GM21526 (cell line): ENCODE measurements around the gene GAPVD1.
"Not testable (repeated sequence)": the region's sequence is repeated elsewhere in the genome, so short reads cannot be mapped to it uniquely, and the experiment has no call there.

Experiments
- ATAC-seq: cut with Tn5 transposase; IDR thresholded peaks from one replicate; pipeline ENCODE4 v1.9.1; 2021; ENCODE audit warnings: moderate library complexity; ENCODE audit not compliant: unreplicated experiment, low FRiP score

GAPVD1 gene

DNA sequence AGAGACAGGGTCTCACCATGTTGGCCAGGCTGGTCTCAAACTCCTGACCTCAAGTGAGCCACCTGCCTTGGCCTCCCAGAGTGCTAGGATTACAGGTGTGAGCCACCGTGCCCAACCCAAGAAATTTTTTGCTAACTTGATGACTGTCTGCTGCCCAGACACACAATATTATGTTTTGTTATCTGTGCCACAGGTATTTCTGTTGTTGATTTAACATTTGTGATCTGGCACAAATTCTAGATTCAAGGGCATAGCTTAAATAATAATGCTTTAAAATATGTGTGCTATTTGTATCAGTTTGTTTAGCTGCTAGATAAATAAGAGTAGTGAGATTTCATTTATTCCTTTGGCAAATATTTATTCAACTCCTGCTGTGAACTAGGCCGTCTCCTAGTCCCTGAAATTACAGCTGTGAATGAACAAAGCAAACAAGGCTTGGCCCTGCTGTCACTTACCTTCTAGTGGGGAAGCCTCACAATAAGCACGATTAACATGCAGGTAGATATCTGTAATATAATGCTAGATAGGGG, 35.3 kb downstream of the GAPVD1 start:
- ATAC-seq, result no peak

DNA sequence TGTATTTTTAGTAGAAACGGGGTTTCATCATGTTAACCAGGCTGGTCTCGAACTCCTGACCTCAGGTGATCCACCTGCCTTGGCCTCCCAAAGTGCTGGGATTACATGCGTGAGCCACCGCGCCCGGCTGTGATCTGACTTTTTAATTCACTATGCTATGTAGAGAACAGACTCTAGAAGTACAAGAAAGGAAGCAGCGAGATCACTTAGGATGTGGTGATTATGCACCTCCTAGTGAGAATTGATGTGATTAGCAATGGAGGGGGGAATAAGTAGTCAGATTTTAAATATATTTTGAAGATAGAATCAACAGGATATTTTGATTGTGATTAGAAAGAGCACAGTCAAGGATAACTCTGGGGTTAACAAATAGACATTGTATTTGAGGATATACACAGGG, 36.3 kb downstream of the GAPVD1 start:
- no peak for ATAC-seq

DNA sequence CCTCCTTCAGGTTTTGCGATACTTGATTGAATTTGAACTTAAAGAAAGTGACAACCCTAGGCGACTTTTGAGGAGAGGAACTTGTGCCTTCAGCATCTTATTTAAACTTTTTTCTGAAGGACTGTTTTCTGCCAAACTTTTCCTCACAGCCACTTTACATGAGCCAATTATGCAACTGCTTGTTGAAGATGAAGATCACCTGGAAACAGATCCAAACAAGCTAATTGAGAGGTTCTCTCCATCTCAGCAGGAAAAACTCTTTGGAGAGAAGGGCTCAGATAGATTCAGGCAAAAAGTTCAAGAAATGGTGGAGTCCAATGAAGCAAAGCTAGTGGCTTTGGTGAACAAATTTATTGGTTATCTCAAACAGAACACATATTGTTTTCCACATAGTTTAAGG, 40.6 kb downstream of the GAPVD1 start:
- ATAC-seq, result no peak

DNA sequence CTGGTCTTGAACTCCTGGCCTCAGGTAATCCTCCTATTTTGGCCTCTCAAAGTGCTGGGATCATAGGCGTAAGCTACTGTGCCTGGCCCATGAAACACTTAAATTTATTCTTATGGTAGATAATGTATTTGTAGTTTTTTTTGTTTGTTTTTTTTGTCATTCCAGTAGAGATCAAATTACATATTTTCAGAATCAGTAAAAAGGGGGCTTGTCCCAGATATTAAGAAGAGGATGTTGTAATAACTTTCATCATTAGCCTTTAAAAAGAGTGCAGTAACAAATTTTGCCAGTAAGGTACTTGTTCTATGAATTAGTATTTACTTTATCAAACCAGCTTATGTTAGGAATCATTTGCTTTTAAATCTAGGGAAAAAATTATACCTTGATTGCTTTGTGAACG, 42.6 kb downstream of the GAPVD1 start:
- no peak for ATAC-seq

DNA sequence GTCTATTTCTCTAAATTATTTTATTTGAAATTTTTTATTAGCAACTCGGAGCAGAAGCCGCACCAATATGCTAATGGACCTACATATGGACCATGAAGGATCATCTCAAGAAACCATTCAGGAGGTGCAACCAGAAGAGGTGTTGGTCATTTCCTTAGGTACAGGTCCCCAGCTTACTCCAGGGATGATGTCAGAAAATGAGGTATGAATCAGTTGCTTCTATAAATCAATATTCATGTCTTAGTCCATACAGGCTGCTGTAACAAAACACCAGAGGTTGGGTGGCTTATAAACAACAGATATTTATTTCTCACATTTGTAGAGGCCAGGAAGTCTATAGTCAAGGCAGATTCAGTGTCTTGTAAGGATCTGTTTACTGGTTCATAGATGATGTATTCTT, 50.8 kb downstream of the GAPVD1 start:
- no peak for ATAC-seq

DNA sequence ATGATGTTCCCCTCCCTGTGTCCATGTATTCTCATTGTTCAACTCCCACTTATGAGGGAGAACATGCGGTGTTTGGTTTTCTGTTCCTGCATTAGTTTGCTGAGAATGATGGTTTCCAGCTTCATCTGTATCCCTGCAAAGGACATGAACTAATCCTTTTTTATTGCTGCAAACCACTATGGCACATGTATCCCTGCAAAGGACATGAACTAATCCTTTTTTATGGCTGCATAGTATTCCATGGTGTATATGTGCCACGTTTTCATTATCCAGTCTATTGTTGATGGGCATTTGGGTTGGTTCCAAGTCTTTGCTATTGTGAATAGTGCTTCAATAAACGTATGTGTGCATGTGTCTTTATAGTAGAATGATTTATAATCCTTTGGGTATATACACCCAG, 54.7 kb downstream of the GAPVD1 start:
- not testable (repeated sequence) for ATAC-seq

DNA sequence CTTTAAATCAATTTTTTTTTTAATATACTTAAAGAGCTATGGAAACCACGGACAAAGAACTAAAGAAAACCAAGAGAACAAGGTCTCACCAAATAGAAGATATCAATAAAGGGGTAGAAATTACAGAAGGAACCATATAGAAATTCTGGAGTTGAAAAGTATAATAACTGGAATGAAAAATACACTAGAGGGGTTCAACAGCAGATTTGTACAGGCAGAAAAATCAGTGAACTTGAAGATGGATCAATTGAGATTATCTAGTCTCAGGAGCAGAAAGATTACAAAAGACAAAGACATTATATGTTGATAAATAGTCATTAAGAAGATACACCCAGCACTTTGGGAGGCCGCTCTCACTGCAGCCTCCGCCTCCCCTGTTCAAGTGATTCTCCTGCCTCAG, 56.1 kb downstream of the GAPVD1 start:
- ATAC-seq, result no peak

DNA sequence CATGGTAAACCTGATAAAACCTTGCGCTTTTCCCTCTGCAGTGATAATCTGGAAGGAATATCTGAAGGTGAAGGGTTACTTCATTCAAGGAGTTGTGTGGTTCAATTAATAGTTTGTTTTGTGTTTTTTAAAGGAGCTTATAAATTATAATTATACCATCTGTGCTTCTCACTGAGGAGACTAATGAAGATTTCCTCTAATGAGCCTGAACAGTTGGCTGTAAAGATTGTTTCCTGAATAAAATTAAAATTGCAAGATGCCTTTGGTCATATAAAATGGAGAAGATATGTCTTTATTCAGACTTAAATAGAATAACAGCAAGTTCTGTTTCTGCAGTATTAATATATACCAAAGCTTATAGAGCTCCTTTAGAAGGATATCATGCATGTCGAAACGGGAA, 59.9 kb downstream of the GAPVD1 start:
- ATAC-seq, result no peak

DNA sequence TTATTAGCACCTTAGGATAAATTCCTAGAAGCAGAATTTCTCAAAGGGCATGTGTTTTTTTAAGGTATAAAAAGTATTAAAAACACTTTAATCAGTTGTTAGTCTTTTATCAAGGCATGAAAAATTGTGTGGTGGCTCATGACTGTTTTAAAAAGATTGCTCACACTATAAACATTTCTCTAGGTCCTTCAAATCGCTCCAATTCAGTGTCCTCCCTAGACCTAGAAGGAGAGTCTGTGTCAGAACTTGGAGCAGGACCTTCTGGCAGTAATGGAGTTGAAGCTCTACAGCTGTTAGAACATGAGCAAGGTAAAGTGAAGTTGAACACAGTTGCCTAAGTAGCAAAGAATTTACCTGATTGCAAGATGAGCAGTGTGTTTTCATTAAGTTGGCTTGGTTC, 62.0 kb downstream of the GAPVD1 start:
- no peak for ATAC-seq

DNA sequence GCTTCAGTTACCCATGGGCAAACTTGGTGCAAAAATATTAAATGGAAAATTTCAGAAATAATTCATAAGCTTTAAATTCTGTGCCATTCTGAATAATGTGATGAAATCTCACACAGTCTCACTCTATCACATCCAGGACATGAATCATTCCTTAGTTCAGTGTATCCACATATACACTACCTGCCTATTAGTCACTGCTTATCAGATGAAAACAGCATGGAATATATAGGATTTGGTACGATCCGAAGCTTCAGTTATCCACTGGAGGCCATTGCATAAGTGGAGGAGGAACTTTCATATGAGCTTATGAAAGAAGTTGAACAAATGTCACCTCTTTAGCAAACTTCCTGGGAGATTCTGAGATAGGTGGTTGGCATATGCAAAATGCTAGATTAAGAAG, 64.2 kb downstream of the GAPVD1 start:
- no peak for ATAC-seq

DNA sequence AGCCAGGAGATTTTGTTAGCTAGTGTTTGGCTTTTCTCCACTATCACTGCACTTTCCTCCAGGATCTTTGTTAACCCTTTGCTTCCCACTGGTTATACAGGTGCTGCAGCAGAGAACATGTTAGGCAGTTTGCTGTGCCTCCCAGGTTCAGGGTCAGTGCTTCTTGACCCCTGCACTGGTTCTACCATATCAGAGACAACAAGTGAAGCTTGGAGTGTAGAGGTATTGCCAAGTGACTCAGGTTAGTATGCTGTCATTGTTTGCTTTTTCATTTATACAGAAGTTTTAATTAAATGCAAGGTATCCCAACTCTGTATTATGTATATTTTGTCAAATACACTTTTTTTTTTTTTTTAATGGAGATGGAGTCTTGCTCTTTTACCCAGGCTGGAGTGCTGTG, 68.4 kb downstream of the GAPVD1 start:
- no peak for ATAC-seq

DNA sequence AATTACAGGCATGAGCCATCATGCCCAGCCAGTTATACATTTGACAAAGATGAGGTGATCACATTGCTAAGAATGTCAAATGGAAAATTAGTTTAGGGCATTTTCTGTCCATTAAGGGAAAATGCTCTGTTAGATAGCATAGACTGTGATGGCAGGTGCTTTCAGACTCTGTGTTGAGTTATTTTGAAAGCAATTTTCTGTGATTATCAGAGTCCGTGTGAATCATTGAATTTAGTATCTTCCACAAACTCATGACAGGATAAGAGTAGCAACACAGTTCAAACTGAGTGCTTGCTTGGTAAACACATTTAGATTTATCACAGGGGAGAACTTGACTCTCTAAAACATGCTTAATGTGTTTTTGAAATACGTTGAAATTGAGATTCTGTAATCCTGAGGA, 69.0 kb downstream of the GAPVD1 start:
- no peak for ATAC-seq

DNA sequence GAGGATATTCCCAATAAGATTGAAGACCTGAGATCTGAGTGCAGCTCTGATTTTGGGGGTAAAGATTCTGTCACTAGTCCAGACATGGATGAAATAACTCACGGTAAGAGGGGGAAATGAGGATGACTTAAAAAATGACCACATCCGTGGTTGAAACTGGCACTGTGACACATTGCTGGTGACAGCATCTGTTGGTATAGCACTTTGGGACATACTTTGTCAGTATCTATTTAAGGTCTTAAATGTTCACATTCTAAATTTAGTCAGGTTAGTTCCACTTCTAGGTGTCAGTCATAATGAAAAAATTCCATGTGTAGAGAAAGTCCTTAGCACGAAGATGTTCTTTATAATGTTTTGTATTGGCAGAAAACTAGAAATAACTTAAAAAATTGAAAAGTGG, 70.9 kb downstream of the GAPVD1 start:
- no peak for ATAC-seq

DNA sequence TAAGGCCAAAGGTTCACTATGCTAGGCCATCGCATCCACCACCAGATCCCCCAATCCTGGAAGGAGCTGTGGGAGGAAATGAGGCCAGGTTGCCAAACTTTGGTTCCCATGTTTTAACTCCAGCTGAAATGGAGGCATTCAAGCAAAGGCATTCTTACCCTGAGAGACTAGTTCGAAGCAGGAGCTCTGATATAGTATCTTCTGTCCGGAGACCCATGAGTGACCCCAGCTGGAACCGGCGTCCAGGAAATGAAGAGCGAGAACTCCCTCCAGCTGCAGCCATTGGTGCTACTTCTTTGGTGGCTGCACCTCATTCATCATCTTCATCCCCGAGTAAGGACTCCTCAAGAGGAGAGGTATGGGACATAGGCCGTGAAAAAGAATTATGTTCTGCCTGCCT, 75.6 kb downstream of the GAPVD1 start:
- ATAC-seq, result no peak

DNA sequence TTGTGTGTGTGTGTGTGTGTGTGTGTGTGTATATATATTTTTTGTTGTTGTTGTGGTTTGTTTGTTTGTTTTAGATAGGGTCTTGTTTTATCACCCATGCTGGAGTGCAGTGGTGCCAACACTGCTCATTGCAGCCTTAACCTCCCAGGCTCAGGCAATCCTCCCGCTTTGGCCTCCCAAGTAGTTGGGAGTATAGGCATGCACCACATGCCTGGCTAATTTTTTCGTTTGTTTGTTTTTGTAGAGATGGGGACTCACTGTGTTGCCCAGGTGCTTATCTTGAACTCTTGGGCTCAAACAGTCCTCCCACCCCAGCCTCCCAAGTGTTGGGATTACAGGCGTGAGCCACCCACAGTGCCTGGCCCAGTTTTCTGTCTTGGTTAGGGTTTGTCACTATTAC, 77.3 kb downstream of the GAPVD1 start:
- ATAC-seq, result no peak

DNA sequence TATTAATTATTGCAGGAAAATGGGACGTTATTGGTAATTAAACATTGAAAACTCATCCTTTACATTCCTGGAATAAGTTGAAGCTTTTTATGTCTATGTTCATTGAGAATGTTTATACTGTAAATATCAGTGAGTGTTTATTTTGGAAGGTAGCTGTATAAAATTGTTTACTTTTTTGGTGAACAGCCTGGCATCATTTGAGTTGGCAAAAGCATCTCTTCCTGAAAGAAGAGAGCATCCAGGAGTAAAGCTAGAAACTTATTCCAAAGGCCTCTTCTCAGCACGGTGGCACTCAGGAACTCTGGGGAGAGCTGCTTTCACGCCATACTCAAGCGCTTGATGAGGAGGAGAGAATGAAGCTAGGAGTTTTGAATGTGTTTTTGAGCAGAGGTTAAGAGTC, 79.9 kb downstream of the GAPVD1 start:
- ATAC-seq, result no peak

DNA sequence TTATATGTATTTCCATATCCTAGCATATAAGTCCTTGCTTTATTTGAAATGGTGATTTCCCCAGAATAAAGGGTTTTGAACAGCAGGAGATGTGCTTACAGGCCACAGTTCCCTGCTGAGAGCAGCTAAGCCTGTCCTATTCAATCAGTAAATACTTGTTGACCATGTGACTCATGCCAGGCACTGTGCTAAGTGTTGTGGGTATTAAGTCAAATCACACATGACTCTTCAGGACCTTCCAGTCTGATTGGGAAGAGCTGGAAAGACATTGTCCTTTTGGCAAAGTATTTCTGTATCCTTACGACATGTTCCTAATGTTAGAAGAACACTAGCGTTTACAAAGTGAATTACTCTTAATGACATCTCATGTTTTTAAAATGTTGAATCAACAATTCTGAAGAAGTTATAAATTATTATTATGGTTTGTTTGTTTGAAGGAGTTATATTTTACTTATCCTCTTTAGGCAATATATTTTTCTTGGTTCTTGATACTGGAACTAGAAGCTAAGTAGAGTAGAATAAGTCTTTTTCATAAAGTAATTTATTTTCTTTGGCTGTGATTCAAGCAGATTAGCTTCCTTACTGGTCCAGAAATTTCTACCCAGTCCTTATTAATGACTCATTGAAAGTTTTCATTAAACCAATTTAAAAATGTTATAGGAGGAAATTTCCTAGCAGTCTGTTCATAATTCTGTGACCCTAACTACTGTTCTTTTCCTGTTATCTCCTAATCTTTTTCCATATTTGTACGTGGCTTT, 82.1 kb downstream of the GAPVD1 start:
- ATAC-seq, result no peak

DNA sequence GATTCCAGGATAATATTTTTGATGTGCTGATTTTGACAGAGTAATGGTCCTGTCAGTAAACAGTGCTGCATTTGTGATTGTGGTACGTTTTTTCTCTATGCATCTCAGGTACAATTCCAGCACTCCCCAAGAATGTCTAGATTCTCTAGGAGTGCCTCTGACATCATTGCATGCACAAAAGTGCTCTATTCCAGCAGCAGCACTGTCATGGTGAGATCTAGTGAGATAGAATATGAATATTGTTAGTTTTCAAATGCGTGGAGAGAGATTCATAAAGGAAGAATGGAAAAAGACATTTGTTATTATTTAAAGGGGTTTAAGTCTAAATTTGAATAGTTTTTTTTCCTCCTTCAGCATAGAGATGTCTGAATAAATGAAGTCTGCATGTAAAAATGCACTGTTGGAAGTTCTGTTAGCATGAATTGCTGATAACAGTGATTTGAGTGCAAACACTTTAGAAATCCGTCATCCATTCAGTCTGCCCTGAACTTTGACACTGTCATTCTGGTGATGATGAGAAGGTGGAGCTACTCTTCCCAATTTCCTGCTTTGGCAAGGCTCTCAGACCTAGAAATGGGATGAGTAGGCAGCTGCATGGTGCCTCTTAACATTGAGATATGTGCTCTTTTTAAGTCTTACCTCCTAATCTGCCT, 84.6 kb downstream of the GAPVD1 start:
- no peak for ATAC-seq

DNA sequence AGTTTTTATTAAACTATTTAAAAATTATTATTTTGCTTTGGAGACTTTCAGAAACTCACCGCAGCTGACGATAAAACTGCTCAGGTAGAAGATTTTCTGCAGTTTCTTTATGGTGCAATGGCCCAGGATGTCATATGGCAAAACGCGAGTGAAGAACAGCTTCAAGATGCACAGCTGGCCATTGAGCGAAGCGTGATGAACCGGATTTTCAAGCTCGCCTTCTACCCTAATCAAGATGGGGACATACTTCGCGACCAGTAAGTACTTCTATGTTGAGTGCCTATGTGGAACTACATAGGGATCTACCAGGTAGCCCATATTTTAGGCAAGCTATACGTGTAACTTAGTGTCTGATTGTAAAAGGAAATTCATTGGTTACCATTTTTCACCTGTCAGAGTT, 94.0 kb downstream of the GAPVD1 start:
- no peak for ATAC-seq

DNA sequence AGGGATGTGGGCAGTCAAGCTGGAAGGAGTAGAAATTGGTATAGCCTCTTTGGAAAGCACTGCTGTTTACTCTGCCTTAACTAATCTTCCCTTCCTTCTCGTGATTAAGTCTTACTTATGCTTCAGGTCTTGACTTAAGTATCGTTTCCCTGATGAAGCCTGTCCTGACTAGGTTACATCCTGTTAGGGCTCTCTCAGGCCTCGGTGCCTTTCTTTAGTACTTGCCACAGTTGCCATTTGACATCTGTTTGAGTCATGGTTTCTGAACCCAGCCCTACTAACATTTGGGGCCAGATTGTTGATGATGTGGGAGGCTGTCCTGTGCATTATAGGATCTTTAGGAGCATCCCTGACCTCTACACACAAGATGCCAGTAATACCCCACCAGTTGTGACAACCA, 94.4 kb downstream of the GAPVD1 start:
- no peak for ATAC-seq

DNA sequence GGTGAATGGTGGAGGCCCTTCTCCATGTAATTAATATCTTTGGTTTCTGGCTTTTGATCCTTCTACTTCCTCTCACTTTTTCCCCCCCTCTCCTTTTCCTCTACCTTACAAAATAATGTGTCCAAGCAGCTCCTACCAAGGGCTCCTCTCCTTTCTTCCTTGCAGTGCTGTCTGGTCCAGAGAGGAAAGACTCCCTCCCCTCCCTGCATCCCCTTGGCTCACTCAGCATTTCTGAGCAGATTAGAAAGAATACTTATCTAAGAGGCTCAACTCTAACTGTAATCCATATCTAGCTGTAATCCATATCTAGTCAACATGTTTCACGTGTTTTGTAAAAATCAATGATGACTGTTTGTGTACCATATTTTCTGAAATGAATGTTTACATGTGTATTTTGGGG, 97.4 kb downstream of the GAPVD1 start:
- ATAC-seq, result no peak

DNA sequence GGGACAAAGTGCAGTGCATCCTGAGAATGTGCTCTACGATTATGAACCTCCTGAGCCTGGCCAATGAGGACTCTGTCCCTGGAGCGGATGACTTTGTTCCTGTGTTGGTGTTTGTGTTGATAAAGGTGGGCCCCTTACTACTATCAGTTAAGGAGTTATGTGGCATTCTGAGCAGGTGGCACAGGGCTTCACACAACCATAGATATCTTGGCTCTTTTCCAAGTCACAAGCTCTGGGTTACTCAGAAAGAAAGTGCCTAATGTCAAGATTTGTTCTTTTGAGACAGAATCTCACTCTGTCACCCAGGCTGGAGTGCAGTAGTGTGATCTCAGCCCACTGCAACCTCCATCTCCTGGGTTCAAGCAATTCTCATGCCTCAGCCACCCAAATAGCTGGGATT, 99.0 kb downstream of the GAPVD1 start:
- no peak for ATAC-seq
